Endometrium (tissue), 2 donors: ENCODE results near the gene PITPNM2.

Source experiments
- FAIRE-seq: peaks from 2 replicates; lab custom pipeline; 2012; peaks lifted over from hg19 to GRCh38; lab: Jason Lieb, UNC
- donor health status: control.
- donor health status: control.

PITPNM2 gene

DNA sequence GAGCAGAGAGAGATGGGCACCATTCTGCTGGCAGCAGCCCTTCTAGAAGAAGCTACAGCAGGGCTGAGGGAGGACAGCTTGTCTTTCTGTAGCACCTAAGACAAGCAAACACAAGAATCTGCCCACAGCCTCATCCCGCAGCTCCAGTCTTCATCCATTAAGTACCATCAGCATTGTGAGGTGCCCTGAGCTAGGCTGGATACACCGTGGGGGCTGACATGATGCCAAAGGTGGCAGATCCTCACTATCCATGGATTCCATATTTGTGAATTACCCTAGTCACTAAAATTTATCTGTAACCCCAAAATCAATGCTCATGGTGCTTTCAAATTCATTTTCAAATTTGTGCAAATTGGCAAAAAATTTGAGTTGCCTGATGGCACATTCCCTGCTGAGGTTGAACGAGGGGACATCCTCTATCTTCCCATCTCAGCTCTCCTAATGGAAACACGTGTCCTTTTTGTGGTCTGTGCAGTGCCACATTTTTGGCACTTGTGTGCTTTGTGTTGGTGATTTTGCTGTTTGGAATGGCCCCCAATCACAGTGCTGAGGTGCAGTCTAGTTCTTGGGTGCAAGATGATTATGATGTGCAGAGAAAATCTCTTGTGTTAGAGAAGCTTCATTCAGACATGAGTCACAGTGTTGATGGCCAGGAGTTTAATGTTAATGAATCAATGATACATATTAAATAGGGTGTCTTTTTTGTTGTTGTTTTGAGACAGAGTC lies 7.0 kb downstream of the PITPNM2 start:
- FAIRE-seq, result no peak

DNA sequence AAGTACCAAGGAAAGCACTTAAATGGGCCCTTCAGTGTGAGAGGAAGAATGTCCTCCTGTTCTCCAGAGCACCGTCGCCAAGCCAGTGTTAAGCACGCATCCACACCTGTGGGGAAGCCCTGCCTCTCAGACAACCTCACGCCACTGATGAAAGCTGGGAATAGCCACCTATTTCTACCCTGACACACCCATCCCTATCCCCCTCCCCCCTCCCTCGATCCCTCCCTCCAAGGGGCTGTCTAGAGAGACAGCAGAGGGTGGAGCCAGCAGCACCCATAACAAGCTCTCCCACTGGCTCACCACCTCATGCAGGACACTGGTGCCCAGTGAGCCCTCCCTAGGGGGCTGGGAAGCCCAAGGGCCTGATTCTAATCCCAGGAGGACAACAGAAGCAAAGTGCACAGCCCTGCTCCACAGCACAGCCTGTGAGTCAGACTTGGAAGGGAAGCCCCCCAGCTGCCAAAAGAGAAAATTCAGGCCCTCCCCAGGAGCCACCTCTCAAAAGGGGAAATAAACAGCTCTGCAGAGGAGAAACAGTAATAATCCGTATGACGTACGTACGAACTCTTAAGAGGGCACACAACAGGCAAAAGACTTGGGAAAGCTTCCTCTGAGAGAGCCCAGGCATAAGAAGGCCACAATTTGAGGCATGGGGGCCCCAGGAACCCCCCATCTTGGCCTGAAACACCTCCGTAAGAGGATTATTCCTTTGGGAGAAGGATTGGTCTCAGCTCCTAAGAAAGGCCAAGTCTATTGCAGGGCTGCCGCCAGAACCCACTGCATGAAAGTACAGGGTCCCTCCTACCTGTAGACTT lies 7.8 kb downstream of the PITPNM2 start:
- no peak for FAIRE-seq

DNA sequence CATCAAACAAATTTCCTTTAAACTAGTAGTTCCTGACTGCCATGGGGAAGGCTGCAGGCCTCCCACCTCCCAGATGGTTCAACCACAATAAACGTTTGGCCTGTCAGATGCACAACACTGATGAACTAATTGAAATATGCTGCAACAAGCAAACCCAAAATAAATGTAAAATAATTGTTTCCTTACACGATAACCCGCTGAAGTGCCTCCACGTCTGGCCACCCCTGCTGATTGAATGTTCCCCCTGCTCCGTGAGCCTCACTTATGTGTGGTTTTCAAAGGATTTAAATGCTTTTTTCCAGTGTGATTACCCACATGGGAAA lies 8.4 kb downstream of the PITPNM2 start:
- FAIRE-seq, result no peak

DNA sequence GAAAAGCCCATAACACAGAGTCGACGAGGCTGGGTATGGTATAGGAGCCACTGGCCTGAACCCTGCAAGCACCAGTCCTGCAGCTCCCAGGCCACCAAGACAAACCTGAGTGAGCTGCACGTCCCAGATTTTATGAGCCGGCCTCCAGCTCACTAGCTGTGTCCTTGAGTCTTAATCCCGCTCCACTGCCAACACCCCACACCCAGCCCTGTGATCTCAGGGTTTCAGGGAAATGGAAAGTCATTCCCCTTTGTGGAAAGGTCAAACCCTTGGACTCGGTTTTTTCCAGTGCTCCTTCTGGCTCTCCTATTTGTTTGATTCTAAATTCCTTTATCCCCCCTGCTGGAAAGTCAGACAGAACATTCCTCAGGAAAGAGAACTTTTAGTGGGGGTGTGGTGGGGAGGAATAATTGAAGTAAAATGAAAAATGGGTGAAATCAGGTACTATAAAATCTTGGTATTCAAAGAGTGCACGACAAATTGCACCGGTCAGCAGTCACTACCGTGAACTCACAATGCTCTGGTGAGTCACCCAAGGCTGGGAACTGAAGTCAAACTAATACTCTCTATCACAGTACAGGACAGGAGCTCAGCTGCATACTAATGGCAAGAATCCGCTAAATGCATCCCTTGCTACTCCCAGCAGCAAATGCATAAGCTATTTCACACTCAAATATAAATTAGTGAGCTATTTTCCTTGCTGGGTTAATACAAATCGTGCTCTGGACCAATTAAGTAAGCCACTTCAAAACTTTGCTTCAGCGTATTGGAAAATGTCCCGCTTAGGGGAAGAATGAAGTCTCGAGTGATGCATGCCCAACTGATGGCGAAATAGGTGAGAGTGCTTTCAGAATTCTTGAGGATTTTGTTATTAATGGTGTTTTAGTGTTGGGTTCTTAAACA lies 9.0 kb downstream of the PITPNM2 start:
- FAIRE-seq, result no peak

DNA sequence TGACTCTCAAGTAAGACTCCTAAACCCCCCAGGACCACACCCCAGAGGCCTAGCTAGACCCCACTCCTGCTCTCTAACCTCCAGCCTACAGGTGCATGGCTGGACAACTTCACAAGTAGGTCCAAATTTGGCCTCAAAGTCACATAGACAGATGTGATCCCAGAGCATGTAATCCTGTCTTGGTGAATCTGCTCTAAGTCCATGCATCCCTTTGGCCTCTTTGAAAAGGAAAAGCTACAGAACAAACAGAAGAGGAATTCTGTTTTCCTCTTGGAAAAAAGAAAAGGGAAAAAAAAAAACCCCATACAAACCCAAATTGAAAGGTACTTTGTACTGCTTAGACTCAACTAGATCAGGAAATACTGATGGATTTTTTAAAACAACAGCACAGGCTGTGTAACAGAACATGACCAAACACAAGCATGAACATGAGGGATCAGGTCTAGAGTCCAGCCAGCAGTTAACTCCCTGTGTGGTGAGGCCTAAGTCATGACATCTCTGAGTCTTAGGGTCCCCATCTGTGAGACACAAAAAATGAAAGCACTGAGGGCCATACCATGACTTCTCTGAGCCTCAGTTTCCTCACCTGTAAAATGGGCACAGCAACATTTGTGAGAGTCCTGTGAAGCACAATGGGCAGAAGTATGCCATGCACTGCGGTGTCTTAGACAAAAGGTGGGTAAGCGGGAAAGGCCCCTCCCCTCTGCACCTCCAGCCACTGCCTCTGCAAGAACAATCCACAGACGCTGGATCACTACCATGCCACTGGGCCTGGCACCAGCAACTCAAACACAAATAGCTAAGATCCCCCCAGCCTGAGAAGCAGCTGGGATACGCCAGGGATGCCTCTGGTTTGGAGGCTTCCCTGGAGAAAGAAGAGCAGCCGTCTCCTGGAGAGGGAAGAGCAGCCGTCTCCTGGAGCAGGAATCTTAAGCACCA lies 9.9 kb downstream of the PITPNM2 start:
- FAIRE-seq, result no peak

DNA sequence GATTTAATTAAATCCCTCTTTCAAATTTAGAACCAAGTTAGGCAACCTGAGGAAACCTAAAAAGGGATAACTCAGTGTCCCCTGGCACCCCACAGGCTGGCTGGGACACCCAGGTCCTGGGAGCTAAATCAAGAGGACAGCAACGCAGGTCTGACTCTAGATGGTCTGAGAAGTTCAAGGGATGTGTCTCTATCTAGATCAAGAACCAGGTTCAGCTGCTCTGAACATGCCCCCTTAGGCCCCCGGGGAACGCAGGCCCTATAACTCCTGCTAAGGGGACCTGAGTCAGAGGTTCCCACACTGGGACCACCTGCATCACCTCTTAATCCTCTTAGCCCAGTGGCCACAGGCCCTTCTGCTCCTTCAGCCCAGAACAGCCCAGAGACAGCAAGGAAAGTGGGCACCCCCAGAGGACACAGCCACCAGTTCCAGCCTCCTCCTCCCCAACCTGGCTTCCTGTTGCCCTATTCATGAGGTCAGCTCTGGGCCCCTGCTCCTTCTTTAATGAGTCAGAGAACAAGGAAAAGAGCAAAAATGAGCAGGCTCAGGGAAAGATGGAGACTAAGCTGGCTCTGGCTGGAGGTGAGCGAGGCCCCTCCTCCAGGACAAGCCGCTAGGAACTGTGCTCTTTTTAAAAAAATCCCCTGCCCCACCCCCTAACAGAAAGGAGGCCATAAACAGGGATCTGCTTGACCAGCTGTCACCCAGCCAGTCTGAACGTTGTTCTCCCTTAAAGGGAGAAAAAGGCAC lies 10.8 kb downstream of the PITPNM2 start:
- no peak for FAIRE-seq

DNA sequence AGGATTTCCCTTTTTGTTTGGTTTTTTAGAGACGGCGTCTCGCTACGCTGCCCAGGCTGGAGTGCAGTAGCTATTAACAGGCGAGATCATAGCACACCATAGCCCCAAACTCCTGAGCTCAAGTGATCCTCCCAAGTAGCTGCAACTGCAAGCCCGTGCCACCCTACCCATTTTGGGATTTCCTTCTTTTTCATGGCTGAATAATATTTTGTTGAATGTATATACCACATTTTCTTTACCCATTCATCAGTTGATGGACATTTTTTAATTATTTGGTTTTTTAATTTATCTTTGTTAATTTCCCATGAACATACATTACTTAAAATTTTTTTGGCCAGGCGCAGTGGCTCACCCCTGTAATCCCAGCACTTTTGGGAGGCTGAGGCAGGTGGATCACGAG lies 15.2 kb downstream of the PITPNM2 start:
- FAIRE-seq, result no peak

DNA sequence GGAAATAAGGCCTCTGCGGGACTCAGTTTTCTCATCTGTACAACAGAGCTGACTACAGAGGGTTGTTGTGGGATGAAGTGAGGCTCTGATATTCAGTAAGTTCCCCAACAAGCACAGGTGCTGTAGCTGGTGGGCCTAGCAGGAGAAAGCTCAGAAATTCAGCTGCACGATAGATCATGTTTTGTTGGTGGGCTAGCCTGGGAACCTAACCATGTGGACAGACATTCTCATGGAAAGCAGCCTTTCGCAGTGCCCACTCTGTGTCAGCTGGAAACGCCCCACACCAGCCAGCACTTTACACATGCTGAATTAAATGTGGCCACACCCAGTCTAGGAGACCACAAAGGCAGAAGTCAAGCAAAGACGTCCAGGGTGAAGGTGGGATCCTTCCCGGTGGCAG lies 16.1 kb downstream of the PITPNM2 start:
- FAIRE-seq, result no peak

DNA sequence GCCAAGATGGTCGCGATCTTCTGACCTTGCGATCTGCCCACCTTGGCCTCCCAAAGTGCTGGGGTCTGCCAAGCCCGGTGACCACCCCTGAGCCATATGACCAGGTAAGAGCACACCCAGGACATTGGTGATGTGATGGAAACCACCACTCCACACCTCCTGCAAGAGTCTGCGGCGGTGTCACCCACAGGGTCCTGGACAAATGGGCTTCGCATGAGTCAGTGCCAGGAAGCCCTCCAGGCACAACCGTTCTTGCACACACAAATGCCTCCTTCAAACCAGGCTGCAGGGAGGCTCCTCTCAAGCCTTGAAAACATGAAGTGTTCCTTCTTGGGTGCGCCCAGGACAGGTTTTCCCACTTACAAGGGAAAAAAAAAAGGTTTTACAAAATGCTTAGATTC lies 16.6 kb downstream of the PITPNM2 start:
- no peak for FAIRE-seq

DNA sequence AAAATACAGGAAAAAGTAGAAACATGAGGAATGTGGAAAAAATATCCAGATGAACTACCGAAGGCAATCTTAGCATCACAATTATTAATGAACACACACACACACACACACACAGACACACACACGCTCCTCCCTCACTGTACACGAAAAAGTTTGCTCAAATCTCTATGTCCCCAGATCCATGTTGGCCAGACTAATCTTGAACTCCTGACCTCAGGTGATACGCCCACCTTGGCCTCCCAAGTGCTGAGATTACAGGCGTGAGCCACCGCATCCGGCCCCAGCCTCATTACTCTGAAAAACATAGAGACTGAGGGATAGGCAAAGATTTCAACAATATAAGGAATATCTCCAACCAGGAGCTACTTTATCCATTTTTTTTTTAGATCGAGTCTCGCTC lies 17.2 kb downstream of the PITPNM2 start:
- no peak for FAIRE-seq

DNA sequence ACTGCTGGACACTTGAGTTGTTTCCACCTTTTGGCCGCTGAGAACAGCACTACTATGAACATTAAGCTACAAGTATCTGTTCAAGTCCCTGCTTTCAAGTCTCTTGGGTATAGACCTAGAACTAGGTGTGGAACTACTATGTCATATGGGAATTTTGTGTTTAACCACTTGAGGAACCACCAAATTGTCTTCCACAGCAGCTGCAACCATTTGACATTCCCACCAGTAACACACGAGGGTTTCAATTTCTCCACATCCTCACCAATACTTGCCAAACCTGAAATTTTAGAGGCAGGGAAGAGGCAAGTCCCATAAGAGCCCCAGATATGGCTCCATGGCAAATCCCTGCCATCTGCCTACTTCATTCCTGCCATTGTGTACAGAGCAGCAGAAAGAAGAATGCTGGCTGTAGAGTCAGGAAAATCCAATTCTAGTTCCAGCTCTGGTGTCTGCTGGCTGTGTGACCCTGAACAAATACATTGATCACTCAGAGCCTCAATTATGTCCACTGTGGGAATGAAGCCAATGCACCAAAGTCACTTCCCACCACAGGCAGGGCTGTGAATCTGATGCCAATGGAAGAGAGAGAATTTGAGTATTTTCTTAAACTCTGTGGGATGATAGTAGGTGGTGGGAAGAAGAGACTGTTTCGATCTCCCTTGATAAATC lies 17.8 kb downstream of the PITPNM2 start:
- FAIRE-seq, result no peak

DNA sequence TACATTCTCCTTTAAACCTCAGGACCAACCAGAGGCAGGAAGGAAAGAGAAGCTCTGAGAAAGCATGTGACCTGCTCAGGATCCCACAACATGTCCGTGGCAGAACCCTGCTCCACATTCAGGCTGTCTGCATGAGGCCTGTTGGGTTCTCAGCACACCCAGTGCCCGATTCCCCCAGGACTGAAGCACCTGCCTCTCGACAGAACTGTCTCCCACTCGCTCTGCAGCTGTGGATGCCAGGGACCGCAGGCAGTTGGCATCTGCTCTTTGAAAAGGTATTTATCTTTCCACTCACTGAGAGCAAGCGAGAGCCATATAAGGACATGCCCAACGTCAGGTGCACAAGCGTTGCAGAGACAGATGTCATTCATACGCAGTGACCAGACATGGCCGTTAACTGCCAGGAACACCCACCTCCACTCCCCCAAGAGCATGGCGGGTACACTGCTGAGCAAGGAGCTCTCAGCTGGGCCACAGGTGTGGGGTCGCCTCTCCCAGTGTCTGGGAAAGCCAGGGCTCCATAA lies 18.9 kb downstream of the PITPNM2 start:
- no peak for FAIRE-seq

DNA sequence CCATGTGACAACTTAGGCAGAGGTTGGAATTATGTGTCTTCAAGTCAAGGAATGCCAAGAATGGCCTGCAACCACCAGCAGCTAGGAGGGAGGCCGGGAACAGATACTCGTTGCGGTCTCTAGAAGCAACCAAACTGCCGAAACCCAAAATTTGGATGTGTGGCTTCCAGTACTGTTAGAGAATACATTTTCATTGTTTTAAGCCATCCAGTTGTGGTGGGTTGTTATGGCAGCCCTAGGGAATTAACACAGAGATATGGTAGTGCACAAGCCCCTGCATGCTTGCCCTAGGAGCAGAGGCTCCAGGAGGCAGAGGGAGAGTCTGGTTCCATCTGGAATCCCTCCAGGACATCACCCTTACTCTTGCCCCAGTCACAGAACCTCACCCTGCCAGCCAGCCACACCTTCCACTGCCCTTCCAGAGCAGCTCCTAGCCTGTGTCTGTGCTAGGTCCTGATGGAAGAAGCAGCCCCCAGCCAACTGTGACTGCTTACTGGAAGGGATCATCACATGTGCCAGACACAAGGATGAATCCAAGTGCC lies 19.5 kb downstream of the PITPNM2 start:
- FAIRE-seq, result no peak

DNA sequence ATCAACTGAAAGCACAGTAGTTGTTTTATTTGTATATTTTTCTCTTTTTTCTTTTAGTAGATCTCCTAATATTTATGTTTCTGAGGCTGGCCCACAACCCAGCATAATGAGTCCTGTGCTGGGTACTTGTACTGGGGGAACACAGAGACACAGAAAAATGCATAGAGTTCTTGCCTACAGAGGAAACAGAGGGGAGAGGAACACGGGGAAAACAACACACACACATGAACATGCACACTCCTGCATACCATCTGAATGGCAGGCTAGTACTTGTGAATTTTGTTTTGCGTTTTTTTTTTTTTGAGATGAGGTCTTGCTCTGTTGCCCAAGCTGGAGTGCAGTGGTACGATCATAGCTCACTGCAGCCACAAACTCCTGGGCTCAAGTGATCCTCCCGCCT lies 21.3 kb downstream of the PITPNM2 start:
- no peak for FAIRE-seq

DNA sequence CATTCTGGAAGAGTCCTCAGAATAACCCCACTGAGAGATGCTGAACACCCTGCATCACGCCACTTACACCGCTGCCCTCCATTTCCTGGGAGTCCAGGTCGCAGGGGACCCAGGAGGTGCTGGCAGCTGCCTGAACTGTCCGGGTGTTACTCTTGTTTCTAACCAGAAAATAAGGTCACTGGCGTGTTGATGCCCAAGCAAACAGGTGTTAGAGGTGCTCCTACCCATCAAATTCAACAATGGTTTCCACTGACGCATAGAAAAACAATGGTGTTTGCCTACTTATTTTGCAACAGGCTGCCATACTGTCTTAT lies 23.8 kb downstream of the PITPNM2 start:
- FAIRE-seq, result no peak

DNA sequence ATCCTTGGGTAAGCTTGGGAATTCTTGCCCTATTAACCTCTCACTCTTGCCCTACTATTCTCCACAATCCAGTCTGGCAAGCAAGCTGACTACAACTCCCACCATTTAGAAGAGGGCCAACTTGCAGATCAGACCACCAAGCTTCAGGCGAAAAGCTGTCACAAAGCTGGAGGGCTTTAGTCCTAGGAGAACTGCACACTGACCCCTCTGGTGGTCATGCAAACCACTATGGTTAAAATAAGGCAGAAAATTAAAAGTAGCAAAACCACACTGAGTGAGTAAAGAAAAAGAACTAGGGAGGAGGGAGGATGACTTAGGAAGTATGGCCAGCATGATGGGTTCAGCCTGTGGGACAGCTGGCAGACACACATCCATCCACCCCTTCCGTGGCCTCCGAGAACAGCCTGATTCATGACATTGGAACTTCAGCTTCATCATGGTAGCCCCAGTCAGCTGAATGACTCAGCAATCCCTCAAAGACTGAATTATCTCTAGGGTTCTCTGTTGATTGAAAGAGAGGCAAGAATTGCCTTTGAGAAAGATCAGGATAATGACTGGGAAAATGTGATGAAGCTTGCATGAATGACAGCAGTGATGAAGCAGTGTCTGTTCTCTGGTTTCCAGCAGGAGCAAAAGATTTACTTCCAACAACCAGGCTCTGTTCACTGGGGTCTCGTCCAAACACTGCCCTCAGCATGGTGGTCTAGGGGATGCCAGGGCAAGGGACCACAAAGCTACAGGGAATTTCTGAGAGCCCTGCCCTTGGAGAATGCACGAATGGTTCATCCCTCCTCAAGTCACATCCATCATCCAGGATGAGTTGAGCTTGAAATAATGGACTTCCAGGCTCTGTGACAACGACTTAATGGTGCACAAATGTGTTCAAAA lies 24.4 kb downstream of the PITPNM2 start:
- FAIRE-seq, result no peak

DNA sequence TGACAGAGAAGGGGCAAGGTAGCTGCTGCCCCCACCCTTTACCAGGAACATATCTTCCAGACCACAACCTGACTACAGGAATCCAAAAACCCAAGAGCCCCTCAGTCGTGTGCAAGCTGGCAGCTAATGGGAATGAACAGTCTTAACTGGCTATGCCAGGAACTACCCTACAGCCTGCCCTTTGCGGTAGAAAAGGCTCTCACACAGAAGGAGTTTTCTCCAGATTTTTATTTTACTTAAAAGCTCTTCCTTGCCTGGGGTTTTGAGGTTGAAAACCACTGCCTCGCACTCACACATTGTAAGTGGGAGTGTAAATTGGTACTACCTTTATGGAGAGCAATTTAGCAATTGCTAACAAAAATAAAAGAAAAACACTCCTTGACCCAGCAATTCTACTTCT lies 28.3 kb downstream of the PITPNM2 start:
- no peak for FAIRE-seq

DNA sequence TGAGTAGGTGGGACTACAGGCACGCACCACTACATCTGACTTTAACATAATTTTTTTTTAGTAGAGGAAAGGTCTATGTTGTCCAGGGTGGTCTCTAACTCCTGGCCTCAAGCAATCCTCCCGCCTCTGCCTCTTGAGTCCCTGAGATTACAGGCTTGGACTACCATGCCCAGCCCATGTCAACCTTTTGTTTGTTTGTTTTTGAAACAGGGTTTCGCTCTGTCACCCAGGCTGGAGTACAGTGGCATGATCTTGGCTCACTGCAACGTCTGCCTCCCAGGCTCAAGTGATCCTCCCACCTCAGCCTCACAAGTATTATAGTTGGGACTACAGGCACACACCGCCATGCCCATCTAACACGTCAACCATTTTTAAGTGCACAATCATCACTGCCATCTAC lies 29.2 kb downstream of the PITPNM2 start:
- no peak for FAIRE-seq
